ENCODE measurements around the gene HIP1R.

The HIP1R gene

GRCh38 chr12:122860040-122860853 is 25.0 kb downstream of the HIP1R start:
- in situ Hi-C loops (cut with MboI; ENCODE audit: low sequenced_read_pairs) = no loop called here

GRCh38 chr12:122860854-122861586 is 25.8 kb downstream of the HIP1R start:
- in situ Hi-C loops (cut with MboI; ENCODE audit: low sequenced_read_pairs) = no loop called here

GRCh38 chr12:122861587-122861970 is 26.3 kb downstream of the HIP1R start:
- in situ Hi-C loops (cut with MboI; ENCODE audit: low sequenced_read_pairs) = no loop called here

GRCh38 chr12:122862110-122862634 is 26.9 kb downstream of the HIP1R start:
- in situ Hi-C loops (cut with MboI; ENCODE audit: low sequenced_read_pairs) = no loop called here

- in situ Hi-C loops (cut with MboI; ENCODE audit: low sequenced_read_pairs) = no loop called here
Observed at GRCh38 chr12:122862872-122863701, 27.8 kb downstream of the HIP1R start.

GRCh38 chr12:122864894-122865253 is 29.6 kb downstream of the HIP1R start:
- in situ Hi-C loops (cut with MboI; ENCODE audit: low sequenced_read_pairs) = no loop called here

GRCh38 chr12:122865268-122866231 is 30.3 kb downstream of the HIP1R start:
- in situ Hi-C loops (cut with MboI; ENCODE audit: low sequenced_read_pairs) = no loop called here

GRCh38 chr12:122866379-122866778 is 31.1 kb downstream of the HIP1R start:
- in situ Hi-C loops (cut with MboI; ENCODE audit: low sequenced_read_pairs) = no loop called here

- in situ Hi-C loops (cut with MboI; ENCODE audit: low sequenced_read_pairs) = no loop called here
Observed at GRCh38 chr12:122866950-122867607, 31.8 kb downstream of the HIP1R start.

GRCh38 chr12:122867691-122868461 is 32.6 kb downstream of the HIP1R start:
- in situ Hi-C loops (cut with MboI; ENCODE audit: low sequenced_read_pairs) = no loop called here

GRCh38 chr12:122868471-122869177 is 33.4 kb downstream of the HIP1R start:
- in situ Hi-C loops (cut with MboI; ENCODE audit: low sequenced_read_pairs) = no loop called here

- in situ Hi-C loops (cut with MboI; ENCODE audit: low sequenced_read_pairs) = no loop called here
Observed at GRCh38 chr12:122869207-122869973, 34.1 kb downstream of the HIP1R start.

- in situ Hi-C loops (cut with MboI; ENCODE audit: low sequenced_read_pairs) = no loop called here
Observed at GRCh38 chr12:122870163-122870842, 35.0 kb downstream of the HIP1R start.

- in situ Hi-C loops (cut with MboI; ENCODE audit: low sequenced_read_pairs) = no loop called here
Observed at GRCh38 chr12:122870867-122871664, 35.8 kb downstream of the HIP1R start.

- in situ Hi-C loops (cut with MboI; ENCODE audit: low sequenced_read_pairs) = no loop called here
Observed at GRCh38 chr12:122871851-122872780, 36.9 kb downstream of the HIP1R start.

Measured in hTERT RPE-1 (cell line).